HepG2 (cell line): ENCODE data around the gene TEX22. TPM values are rescaled to one million over a fixed set of nuclear protein-coding genes. Genes with fewer than 3 reads are reported as not detected.

Source experiments
- ATM ChIP-seq: fragments of 450-650 bp; IDR thresholded peaks from 2 replicates; pipeline ENCODE4 v1.7.1; 2017; ENCODE audit warnings: mild to moderate bottlenecking, borderline replicate concordance
- BHLHE40 ChIP-seq: IDR thresholded peaks from 2 replicates; pipeline ENCODE4 v1.6.1; 2011; ENCODE audit warnings: low read length, improper control_type of control experiment
- KLF12 ChIP-seq: sonication (generic); formaldehyde crosslinking; IDR thresholded peaks from 2 replicates; pipeline ENCODE4 v1.4.0; 2020; ENCODE audit warnings: missing genetic modification reagents, borderline replicate concordance
- NFE2L1 ChIP-seq: sonication (generic); formaldehyde crosslinking; IDR thresholded peaks from 2 replicates; pipeline ENCODE4 v1.4.0; 2020; ENCODE audit warnings: missing genetic modification reagents, mild to moderate bottlenecking, borderline replicate concordance
- PRMT3 ChIP-seq: sonication (generic); formaldehyde crosslinking; IDR thresholded peaks from 2 replicates; pipeline ENCODE4 v1.8.1; 2022; ENCODE audit warnings: low read depth, mild to moderate bottlenecking, moderate library complexity, missing genetic modification reagents, borderline replicate concordance
- RBAK ChIP-seq: sonication (generic); formaldehyde crosslinking; IDR thresholded peaks from 2 replicates; pipeline ENCODE4 v1.5.1; 2020; ENCODE audit warnings: mild to moderate bottlenecking, missing genetic modification reagents
- SMARCE1 ChIP-seq: fragments of 450-650 bp; IDR thresholded peaks from 2 replicates; pipeline ENCODE4 v1.6.1; 2017; ENCODE audit warnings: borderline replicate concordance
- TOPORS ChIP-seq: sonication (generic); formaldehyde crosslinking; IDR thresholded peaks from 2 replicates; pipeline ENCODE4 v1.8.0; 2023; ENCODE audit warnings: mild to moderate bottlenecking, missing genetic modification reagents
- UBTF ChIP-seq: sonication (generic); formaldehyde crosslinking; IDR thresholded peaks from 2 replicates; pipeline ENCODE4 v1.4.0; 2020; ENCODE audit warnings: mild to moderate bottlenecking, missing genetic modification reagents
- ZFAT ChIP-seq: sonication (generic); formaldehyde crosslinking; conservative IDR thresholded peaks from 2 replicates; pipeline ENCODE4 v1.8.1; 2023; ENCODE audit warnings: missing genetic modification reagents, inconsistent platforms
- ZNF136 ChIP-seq: sonication (generic); formaldehyde crosslinking; IDR thresholded peaks from 2 replicates; pipeline ENCODE4 v1.8.1; 2022; ENCODE audit warnings: low read depth, mild to moderate bottlenecking, moderate library complexity, missing genetic modification reagents
- ZNF292 ChIP-seq: sonication (generic); formaldehyde crosslinking; IDR thresholded peaks from 2 replicates; pipeline ENCODE4 v1.8.1; 2022; ENCODE audit warnings: mild to moderate bottlenecking, low read depth, missing genetic modification reagents, borderline replicate concordance
- ZNF646 ChIP-seq: sonication (generic); formaldehyde crosslinking; IDR thresholded peaks from 2 replicates; pipeline ENCODE4 v1.9.0; 2021; ENCODE audit warnings: mild to moderate bottlenecking, missing genetic modification reagents
- ZNF687 ChIP-seq: sonication (generic); formaldehyde crosslinking; IDR thresholded peaks from 2 replicates; pipeline ENCODE4 v1.5.1; 2020; ENCODE audit warnings: mild to moderate bottlenecking, missing genetic modification reagents, moderate library complexity
- ZNF777 ChIP-seq: sonication (generic); formaldehyde crosslinking; IDR thresholded peaks from 2 replicates; pipeline ENCODE4 v1.4.0; 2020; ENCODE audit warnings: missing genetic modification reagents
- ZNF883 ChIP-seq: sonication (generic); formaldehyde crosslinking; IDR thresholded peaks from 2 replicates; pipeline ENCODE4 v1.5.1; 2020; ENCODE audit warnings: mild to moderate bottlenecking, missing genetic modification reagents; ENCODE audit errors: not compliant biosample characterization
- polyA plus RNA-seq, 8 experiments: library from polyadenylated mRNA; depleted of rRNA in 3 of 8; stranded (reverse) in 7 of 8; unstranded in 1 of 8; fragments of >200 nt; fragmentation: Illumina TruSeq in 4 of 8; extraction: Trizol in 4 of 8; gene quantifications; 2 replicates each; pipeline versions ENCODE4 v1.2.1 to v1.2.3, GENCODE V29; 2011 to 2016; ENCODE audit warnings: low read depth in 4 of 8, missing spikeins in 1 of 8, mixed read lengths in 1 of 8; ENCODE audit not compliant: insufficient read depth in 1 of 8
- total RNA-seq, 5 experiments: library from RNA; depleted of rRNA; stranded (reverse); fragments of >200 nt; fragmentation: Illumina TruSeq; extraction: Trizol; gene quantifications; 2 replicates each; pipeline ENCODE4 v1.2.3, GENCODE V29; 2016; ENCODE audit warnings: low read depth in 1 of 5

The TEX22 gene
- total and polyA plus RNA-seq, 2 of the 13 experiments (the other 11 are each of a cell fraction or from before 2014, with no cell fraction given), result 0.07 to 0.27 TPM

- TF ChIP-seq NFE2L1 (no peak), RBAK (CRISPR knock-in tag) (no peak), PRMT3 (CRISPR knock-in tag) (no peak), ZNF646 (CRISPR knock-in tag) (no peak), BHLHE40 (no peak), ZNF687 (CRISPR knock-in tag) (peak; percentile 74), KLF12 (CRISPR knock-in tag) (no peak), UBTF (no peak; the same call in 1 of the 2 replicates), ATM (no peak), ZFAT (no peak), TOPORS (CRISPR knock-in tag) (no peak), ZNF292 (CRISPR knock-in tag) (no peak), ZNF883 (peak; percentile 15), SMARCE1 (no peak), ZNF777 (CRISPR knock-in tag) (peak; percentile 95), ZNF136 (CRISPR knock-in tag) (no peak)
Observed at GRCh38 chr14:105411017-105411941, 12.9 kb downstream of the TEX22 start (continued).
